ENCODE data around the gene SND1.
"Not testable (repeated sequence)": the region's sequence is repeated elsewhere in the genome, so short reads cannot be mapped to it uniquely, and the experiment has no call there.

Gene SND1

DNA sequence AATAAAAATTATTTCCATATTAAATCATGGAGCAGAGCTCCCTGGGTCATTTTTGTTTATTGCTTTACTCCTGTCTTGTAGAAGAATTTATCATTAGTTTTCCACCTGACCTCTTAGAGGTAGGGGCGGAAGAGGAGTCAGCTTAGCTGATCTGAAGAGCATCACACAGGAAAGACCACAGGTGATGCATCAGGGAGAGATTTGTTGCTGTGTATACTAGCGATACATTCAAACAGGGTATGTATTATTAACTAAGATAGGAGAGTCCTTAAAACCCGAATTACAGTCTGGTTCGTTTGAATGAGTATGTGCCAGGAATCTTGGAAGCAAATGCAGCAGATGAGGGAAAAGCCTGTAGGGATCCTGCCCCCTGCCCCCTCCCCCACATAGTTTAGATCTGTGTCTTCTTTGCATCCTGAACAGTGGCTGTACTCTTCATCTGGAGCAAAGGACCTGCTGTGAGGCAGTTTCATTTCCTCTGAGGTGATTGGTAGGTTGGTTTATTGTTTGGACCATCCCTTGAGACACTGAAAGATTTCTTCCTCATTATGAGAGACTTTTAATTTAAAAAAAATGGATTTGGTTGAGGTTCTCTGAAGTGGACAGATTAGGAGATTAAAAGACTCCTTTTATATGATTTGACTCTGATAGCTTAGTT, 177.0 kb downstream of the SND1 start:
- no peak for DNase-seq (ENCODE audit: low read depth)
- TF ChIP-seq, protein P1, sequence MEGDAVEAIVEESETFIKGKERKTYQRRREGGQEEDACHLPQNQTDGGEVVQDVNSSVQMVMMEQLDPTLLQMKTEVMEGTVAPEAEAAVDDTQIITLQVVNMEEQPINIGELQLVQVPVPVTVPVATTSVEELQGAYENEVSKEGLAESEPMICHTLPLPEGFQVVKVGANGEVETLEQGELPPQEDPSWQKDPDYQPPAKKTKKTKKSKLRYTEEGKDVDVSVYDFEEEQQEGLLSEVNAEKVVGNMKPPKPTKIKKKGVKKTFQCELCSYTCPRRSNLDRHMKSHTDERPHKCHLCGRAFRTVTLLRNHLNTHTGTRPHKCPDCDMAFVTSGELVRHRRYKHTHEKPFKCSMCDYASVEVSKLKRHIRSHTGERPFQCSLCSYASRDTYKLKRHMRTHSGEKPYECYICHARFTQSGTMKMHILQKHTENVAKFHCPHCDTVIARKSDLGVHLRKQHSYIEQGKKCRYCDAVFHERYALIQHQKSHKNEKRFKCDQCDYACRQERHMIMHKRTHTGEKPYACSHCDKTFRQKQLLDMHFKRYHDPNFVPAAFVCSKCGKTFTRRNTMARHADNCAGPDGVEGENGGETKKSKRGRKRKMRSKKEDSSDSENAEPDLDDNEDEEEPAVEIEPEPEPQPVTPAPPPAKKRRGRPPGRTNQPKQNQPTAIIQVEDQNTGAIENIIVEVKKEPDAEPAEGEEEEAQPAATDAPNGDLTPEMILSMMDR (IDR thresholded peaks at IDR 0.05; ENCODE audit: low read depth, low read length, missing control alignments) = no peak
- H3K4me3 ChIP-seq (ENCODE audit: low read depth, low read length) = no peak overlapping the region
- in situ Hi-C loops (cut with HindIII; ENCODE audit: low sequenced_read_pairs) = no loop called here

DNA sequence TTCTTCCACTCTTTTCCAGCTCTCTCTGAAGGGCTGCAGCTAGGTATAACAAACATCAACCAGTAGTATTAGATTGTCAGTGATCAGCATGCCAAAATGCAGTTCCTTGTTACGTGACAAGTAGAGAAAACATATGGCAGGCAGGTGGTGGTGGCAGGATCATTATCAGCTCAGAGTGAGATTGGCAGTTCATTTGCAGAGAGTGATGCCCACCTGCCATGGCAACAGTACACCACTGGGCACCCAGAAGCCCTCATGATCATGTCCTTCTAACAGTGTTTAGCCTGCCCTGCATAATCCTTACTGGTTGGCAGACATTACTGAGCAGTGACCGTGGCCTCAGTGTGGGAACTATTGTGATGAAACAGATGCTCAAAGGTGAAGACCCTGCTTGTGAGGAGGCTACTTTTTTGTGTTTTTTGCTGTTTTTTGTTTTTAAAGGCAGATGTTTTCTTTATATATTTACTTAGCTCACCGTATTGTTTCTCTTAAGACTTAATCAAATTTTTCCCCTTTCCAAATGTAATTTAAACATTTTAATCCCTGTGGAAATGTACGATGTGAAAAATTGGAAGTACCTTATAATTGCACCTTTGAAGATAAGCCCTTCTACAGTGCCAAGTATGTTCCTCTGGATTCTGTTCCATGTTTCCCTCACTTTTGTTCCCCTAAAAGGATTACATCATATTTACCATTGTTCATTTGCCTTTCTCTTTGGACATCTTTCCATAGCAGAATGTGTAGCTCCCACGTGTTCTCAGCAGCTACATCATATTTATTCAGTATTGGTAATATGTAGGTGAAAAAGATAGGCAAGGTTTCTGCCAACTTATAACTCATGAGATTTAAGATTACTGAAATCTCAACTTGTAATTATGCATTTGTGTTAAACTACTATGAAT, 179.6 kb downstream of the SND1 start:
- H3K4me3 ChIP-seq (ENCODE audit: low read depth, low read length) = no peak overlapping the region
- in situ Hi-C loops (cut with HindIII; ENCODE audit: low sequenced_read_pairs) = no loop called here
- no peak for DNase-seq (ENCODE audit: low read depth)
- TF ChIP-seq, protein P1 (IDR thresholded peaks at IDR 0.05; ENCODE audit: low read depth, low read length, missing control alignments) = no peak

DNA sequence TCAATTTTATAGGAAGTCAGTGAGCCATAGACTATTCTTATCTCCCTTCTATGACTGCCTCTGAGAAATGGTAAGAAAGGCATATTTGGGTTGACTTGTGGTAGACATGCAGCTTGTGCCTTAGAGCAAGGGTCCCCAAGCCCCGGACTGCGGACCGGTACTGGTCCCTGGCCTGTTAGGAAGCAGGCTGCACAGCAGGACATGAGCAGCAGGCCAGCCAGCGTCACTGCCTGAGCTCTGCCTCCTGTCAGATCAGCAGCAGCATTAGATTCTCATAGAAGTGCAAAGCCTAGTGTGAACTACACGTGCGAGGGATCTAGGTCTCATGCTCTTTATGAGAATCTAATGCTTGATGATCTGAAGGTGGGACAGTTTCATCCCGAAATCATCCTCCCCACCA, 180.6 kb downstream of the SND1 start:
- DNase-seq (ENCODE audit: low read depth) = no peak
- TF ChIP-seq, protein P1 (IDR thresholded peaks at IDR 0.05; ENCODE audit: low read depth, low read length, missing control alignments) = no peak
- no peak overlapping the region for H3K4me3 ChIP-seq (ENCODE audit: low read depth, low read length)
- in situ Hi-C loops (cut with HindIII; ENCODE audit: low sequenced_read_pairs) = no loop called here

DNA sequence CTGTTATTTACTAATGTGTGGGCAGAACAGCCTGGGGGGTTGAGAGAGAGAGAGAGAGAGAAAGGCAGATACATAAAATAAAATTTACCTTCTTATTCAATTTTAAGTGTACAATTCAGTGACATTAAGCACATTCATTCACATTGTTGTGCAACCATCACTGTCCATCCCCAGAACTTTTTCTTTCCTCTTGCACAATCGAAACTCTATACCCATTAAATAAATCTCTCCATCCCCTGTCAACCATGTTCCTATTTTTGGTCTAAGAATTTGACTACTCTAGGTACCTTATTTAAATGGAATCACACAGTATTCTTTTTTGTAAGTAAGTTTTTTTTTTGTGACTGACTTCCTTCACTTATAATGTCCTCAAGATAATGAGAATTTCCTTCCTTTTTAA, 181.6 kb downstream of the SND1 start:
- DNase-seq (ENCODE audit: low read depth) = no peak
- H3K4me3 ChIP-seq (ENCODE audit: low read depth, low read length) = no peak overlapping the region
- in situ Hi-C loops (cut with HindIII; ENCODE audit: low sequenced_read_pairs) = no loop called here
- TF ChIP-seq, protein P1 (IDR thresholded peaks at IDR 0.05; ENCODE audit: low read depth, low read length, missing control alignments) = no peak

DNA sequence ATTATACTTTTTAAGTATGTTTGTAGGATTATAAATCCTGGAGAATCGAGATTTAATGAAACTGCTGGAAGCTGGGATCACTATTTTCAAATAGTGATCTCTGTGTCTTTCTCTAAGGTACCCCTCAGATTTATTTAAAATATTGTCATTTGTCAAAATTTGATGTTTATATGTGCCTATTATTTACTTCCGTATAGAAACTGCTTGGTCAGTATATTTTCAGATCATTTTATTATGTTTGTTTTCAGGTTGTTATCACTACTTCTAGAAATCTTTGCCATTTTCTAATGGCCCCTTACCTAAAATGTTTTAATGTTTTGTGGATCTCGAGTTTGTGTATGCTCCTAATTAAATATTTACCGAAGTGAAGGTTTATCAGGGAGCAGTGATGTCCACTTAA, 183.7 kb downstream of the SND1 start:
- TF ChIP-seq, protein P1 (IDR thresholded peaks at IDR 0.05; ENCODE audit: low read depth, low read length, missing control alignments) = no peak
- in situ Hi-C loops (cut with HindIII; ENCODE audit: low sequenced_read_pairs) = no loop called here
- no peak overlapping the region for H3K4me3 ChIP-seq (ENCODE audit: low read depth, low read length)
- no peak for DNase-seq (ENCODE audit: low read depth)

DNA sequence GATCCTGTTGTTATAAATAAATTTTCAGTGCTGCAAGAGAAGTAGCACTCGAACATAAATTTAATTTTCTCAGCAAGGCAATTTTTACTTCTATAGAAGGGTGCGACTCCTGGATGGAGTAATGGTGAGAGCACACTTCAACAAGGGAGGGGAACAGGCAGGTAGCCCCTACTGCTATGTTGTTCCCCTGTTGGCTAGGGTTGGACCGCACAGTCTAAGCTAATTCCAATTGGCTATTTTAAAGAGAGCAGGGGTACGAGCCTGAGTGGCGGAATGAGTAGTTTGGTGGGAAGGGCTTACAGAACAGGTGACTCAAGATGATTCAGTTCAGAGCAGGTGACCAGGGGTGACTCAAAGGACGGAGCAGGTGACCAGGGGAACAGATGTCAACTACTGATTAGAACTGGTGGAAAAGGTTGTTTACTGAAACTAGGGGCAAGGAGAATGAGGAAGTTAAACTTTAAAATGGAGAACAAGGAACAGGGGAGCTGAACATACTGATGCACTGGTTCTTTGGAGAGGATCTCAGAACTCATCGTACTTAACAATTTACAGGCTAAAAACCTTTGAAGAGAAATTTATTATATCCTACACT, 185.9 kb downstream of the SND1 start:
- H3K4me3 ChIP-seq (ENCODE audit: low read depth, low read length); in situ Hi-C loops (cut with HindIII; ENCODE audit: low sequenced_read_pairs); DNase-seq (ENCODE audit: low read depth): not testable (repeated sequence)

All from astrocyte of the cerebellum (primary cell).